IPS-15b (cell line): ENCODE data around the gene SPIRE1.

ENCODE experiments used
- H3K27me3 ChIP-seq: one replicate; pipeline ENCODE4 v1.6.1; 2013; ENCODE audit warnings: low read length; ENCODE audit not compliant: control insufficient read depth, insufficient read depth
- H3K36me3 ChIP-seq: one replicate; pipeline ENCODE4 v1.6.1; 2013; ENCODE audit warnings: low read length; ENCODE audit not compliant: control insufficient read depth, insufficient read depth
- H3K4me1 ChIP-seq: one replicate; pipeline ENCODE4 v1.6.1; 2013; ENCODE audit warnings: mild to moderate bottlenecking, low read length; ENCODE audit not compliant: control insufficient read depth, insufficient read depth
- H3K4me3 ChIP-seq: one replicate; pipeline ENCODE4 v1.5.1; 2013; ENCODE audit warnings: low read depth, low read length
- H3K9ac ChIP-seq: one replicate; pipeline ENCODE4 v1.6.1; 2013; ENCODE audit warnings: low read depth, mild to moderate bottlenecking, low read length
- H3K9me3 ChIP-seq: one replicate; pipeline ENCODE4 v1.6.1; 2013; ENCODE audit warnings: mild to moderate bottlenecking, low read length; ENCODE audit not compliant: control insufficient read depth, insufficient read depth

Gene SPIRE1

GRCh38 chr18:12668041-12668440 lies 10.1 kb upstream of the SPIRE1 start:
- Histone ChIP-seq H3K9me3 (no peaks in the 10 kb centered on the region), H3K27me3 (no peaks in the 10 kb centered on the region), H3K36me3 (no peaks in the 10 kb centered on the region), H3K4me3 (no peak overlapping the region), H3K9ac (no peak overlapping the region), H3K4me1 (no peaks in the 10 kb centered on the region)

- Histone ChIP-seq H3K36me3 (no peaks in the 10 kb centered on the region), H3K4me1 (no peaks in the 10 kb centered on the region), H3K4me3 (no peak overlapping the region), H3K27me3 (peaks cover 9% of the 10 kb centered on the region), H3K9me3 (no peaks in the 10 kb centered on the region), H3K9ac (no peak overlapping the region)
Measured at GRCh38 chr18:12659904-12660605, 2.1 kb upstream of the SPIRE1 start.

- no peaks in the 10 kb centered on the region for H3K36me3 ChIP-seq
- no peak overlapping the region for H3K9ac ChIP-seq
- no peaks in the 10 kb centered on the region for H3K9me3 ChIP-seq
- peaks cover 9% of the 10 kb centered on the region for H3K27me3 ChIP-seq
- H3K4me3 ChIP-seq, result peak overlapping the region; percentile 62
- H3K4me1 ChIP-seq, result no peaks in the 10 kb centered on the region
Measured at GRCh38 chr18:12658426-12659138, 675 bp upstream of the SPIRE1 start.

- Histone ChIP-seq H3K4me1 (peaks cover 3% of the 10 kb centered on the region), H3K36me3 (no peaks in the 10 kb centered on the region), H3K9ac (peak overlapping the region; percentile 24), H3K27me3 (peaks cover 9% of the 10 kb centered on the region), H3K9me3 (no peaks in the 10 kb centered on the region), H3K4me3 (peak overlapping the region; percentile 66)
Measured at GRCh38 chr18:12656938-12657683, 796 bp downstream of the SPIRE1 start.

- Histone ChIP-seq H3K36me3 (no peaks in the 10 kb centered on the region), H3K4me3 (peak overlapping the region; percentile 66), H3K27me3 (peaks cover 9% of the 10 kb centered on the region), H3K4me1 (peaks cover 7% of the 10 kb centered on the region), H3K9me3 (no peaks in the 10 kb centered on the region), H3K9ac (no peak overlapping the region)
Measured at GRCh38 chr18:12656605-12656937, 1.3 kb downstream of the SPIRE1 start.

- Histone ChIP-seq H3K9me3 (no peaks in the 10 kb centered on the region), H3K4me3 (no peak overlapping the region), H3K36me3 (no peaks in the 10 kb centered on the region), H3K4me1 (peaks cover 8% of the 10 kb centered on the region), H3K9ac (no peak overlapping the region), H3K27me3 (peaks cover 9% of the 10 kb centered on the region)
Measured at GRCh38 chr18:12654971-12655370, 2.9 kb downstream of the SPIRE1 start.

- H3K27me3 ChIP-seq, result peaks cover 9% of the 10 kb centered on the region
- H3K9me3 ChIP-seq, result no peaks in the 10 kb centered on the region
- H3K4me3 ChIP-seq, result no peak overlapping the region
- no peaks in the 10 kb centered on the region for H3K36me3 ChIP-seq
- H3K4me1 ChIP-seq, result peaks cover 8% of the 10 kb centered on the region
- no peak overlapping the region for H3K9ac ChIP-seq
Measured at GRCh38 chr18:12652861-12653401, 5.0 kb downstream of the SPIRE1 start.

- H3K27me3 ChIP-seq, result peaks cover 6% of the 10 kb centered on the region
- peaks cover 8% of the 10 kb centered on the region for H3K4me1 ChIP-seq
- no peak overlapping the region for H3K9ac ChIP-seq
- no peaks in the 10 kb centered on the region for H3K9me3 ChIP-seq
- no peak overlapping the region for H3K4me3 ChIP-seq
- H3K36me3 ChIP-seq, result no peaks in the 10 kb centered on the region
Measured at GRCh38 chr18:12651651-12652050, 6.3 kb downstream of the SPIRE1 start.

- Histone ChIP-seq H3K36me3 (no peaks in the 10 kb centered on the region), H3K27me3 (no peaks in the 10 kb centered on the region), H3K4me1 (peaks cover 8% of the 10 kb centered on the region), H3K9ac (no peak overlapping the region), H3K4me3 (no peak overlapping the region), H3K9me3 (no peaks in the 10 kb centered on the region)
Measured at GRCh38 chr18:12647773-12648172, 10.1 kb downstream of the SPIRE1 start.

GRCh38 chr18:12645751-12646203 lies 12.1 kb downstream of the SPIRE1 start:
- Histone ChIP-seq H3K9me3 (no peaks in the 10 kb centered on the region), H3K4me1 (no peaks in the 10 kb centered on the region), H3K4me3 (no peak overlapping the region), H3K36me3 (no peaks in the 10 kb centered on the region), H3K27me3 (no peaks in the 10 kb centered on the region), H3K9ac (no peak overlapping the region)

- H3K9ac ChIP-seq, result no peak overlapping the region
Measured at GRCh38 chr18:12645254-12645653, 12.7 kb downstream of the SPIRE1 start.

More at GRCh38 chr18:12645254-12645653, 12.7 kb downstream of the SPIRE1 start:
- H3K27me3 ChIP-seq, result no peaks in the 10 kb centered on the region
- H3K4me1 ChIP-seq, result no peaks in the 10 kb centered on the region
- H3K4me3 ChIP-seq, result no peak overlapping the region
- H3K36me3 ChIP-seq, result no peaks in the 10 kb centered on the region
- no peaks in the 10 kb centered on the region for H3K9me3 ChIP-seq
